NCI-H82 (cell line): ENCODE results near the gene SLC25A39.
"Not testable (repeated sequence)": the region's sequence is repeated elsewhere in the genome, so short reads cannot be mapped to it uniquely, and the experiment has no call there.

ENCODE experiments used
- DNase-seq: peaks from one replicate; lab custom pipeline; 2025; lab: John Stamatoyannopoulos, UW

SLC25A39 gene

GRCh38 chr17:44335564-44335963 is 10.9 kb upstream of the SLC25A39 start:
- no peak for DNase-seq

GRCh38 chr17:44334727-44335126 is 10.1 kb upstream of the SLC25A39 start:
- DNase-seq: no peak

GRCh38 chr17:44334315-44334714 is 9.7 kb upstream of the SLC25A39 start:
- no peak for DNase-seq

- no peak for DNase-seq
These were observed 8.7 kb upstream of the SLC25A39 start for GRCh38 chr17:44333371-44333770.

GRCh38 chr17:44331249-44331760 is 6.7 kb upstream of the SLC25A39 start:
- peak; percentile 94 for DNase-seq

- not testable (repeated sequence) for DNase-seq
These were observed 5.6 kb upstream of the SLC25A39 start for GRCh38 chr17:44330263-44330662.

- DNase-seq: not testable (repeated sequence)
These were observed 4.9 kb upstream of the SLC25A39 start for GRCh38 chr17:44329516-44329915.

- DNase-seq: no peak
These were observed 3.3 kb upstream of the SLC25A39 start for GRCh38 chr17:44327715-44328449.

GRCh38 chr17:44326861-44327444 is 2.3 kb upstream of the SLC25A39 start:
- DNase-seq: peak; percentile 99

GRCh38 chr17:44324092-44324570 is 492 bp downstream of the SLC25A39 start:
- DNase-seq: no peak

- peak; percentile 70 for DNase-seq
These were observed 1.1 kb downstream of the SLC25A39 start for GRCh38 chr17:44323359-44324091.

GRCh38 chr17:44322236-44322895 is 2.3 kb downstream of the SLC25A39 start:
- DNase-seq: no peak

- DNase-seq: no peak
These were observed 3.1 kb downstream of the SLC25A39 start for GRCh38 chr17:44321246-44322120.

GRCh38 chr17:44320066-44320465 is 4.6 kb downstream of the SLC25A39 start:
- no peak for DNase-seq

GRCh38 chr17:44318077-44318892 is 6.3 kb downstream of the SLC25A39 start:
- peak; percentile 42 for DNase-seq

- no peak for DNase-seq
These were observed 7.1 kb downstream of the SLC25A39 start for GRCh38 chr17:44317545-44317944.

GRCh38 chr17:44315760-44316731 is 8.6 kb downstream of the SLC25A39 start:
- peak; percentile 61 for DNase-seq

- DNase-seq: no peak
These were observed 9.6 kb downstream of the SLC25A39 start for GRCh38 chr17:44314869-44315661.
